Endothelial cell of umbilical vein (primary cell): ENCODE measurements around the gene LIMCH1. TPM values are rescaled to one million over a fixed set of nuclear protein-coding genes. Genes with fewer than 3 reads are reported as not detected.
A peak's percentile ranks its signal among the peaks of the same experiment; 100 is the strongest.
"Not testable (repeated sequence)": the region's sequence is repeated elsewhere in the genome, so short reads cannot be mapped to it uniquely, and the experiment has no call there.

Source experiments
- BruUV-seq: library from RNA; stranded (reverse); fragments of 400-500 nt; replicated peaks from 2 replicates; lab custom pipeline; 2021; lab: Mats Ljungman, UMichigan
- CTCF ChIA-PET: fragments of 300-600, 350-600 bp; sonication (Branson Sonifier 250); formaldehyde crosslinking; loops from one replicate; lab custom pipeline; 2021; ENCODE audit warnings: antibody characterized with exemption, inconsistent platforms; lab: Charles Lee
- POLR2A ChIA-PET: fragments of 300-600, 350-600 bp; sonication (Branson Sonifier 250); formaldehyde crosslinking; loops from one replicate; lab custom pipeline; 2021; ENCODE audit warnings: antibody characterized with exemption, inconsistent platforms; lab: Charles Lee
- DNase-seq: peaks from one replicate; pipeline ENCODE4 v3.0.0-alpha.2; 2011; ENCODE audit warnings: low read depth, low spot score
- FAIRE-seq: peaks from 2 replicates; lab custom pipeline; 2011; peaks lifted over from hg19 to GRCh38; lab: Jason Lieb, UNC
- H2AFZ ChIP-seq: 2 replicates; pipeline ENCODE4 v1.6.0; 2012; ENCODE audit warnings: low read depth, low read length, control low read depth, inconsistent platforms
- H3K27ac ChIP-seq: 2 replicates; pipeline ENCODE4 v1.5.1; 2011; ENCODE audit warnings: low read depth, mild to moderate bottlenecking, control low read depth, low read length, moderate library complexity; ENCODE audit not compliant: insufficient read depth
- H3K27me3 ChIP-seq, 2 experiments: 2 replicates each; pipeline versions ENCODE4 v1.6.0 to v1.6.1; 2011; ENCODE audit warnings: low read length in 2 of 2, mixed read lengths in 1 of 2; ENCODE audit not compliant: control insufficient read depth in 2 of 2, insufficient read depth in 2 of 2
- H3K36me3 ChIP-seq, 2 experiments: 2 replicates in 1 of 2; 3 replicates in 1 of 2; pipeline ENCODE4 v1.5.1; 2011; ENCODE audit warnings: low read length in 2 of 2, mild to moderate bottlenecking in 1 of 2, moderate library complexity in 1 of 2; ENCODE audit not compliant: control insufficient read depth in 2 of 2, insufficient read depth in 2 of 2; ENCODE audit errors: extremely low read depth in 1 of 2
- H3K4me1 ChIP-seq: 3 replicates; pipeline ENCODE4 v1.5.1; 2011; ENCODE audit warnings: mild to moderate bottlenecking, low read length; ENCODE audit not compliant: control insufficient read depth, insufficient read depth; ENCODE audit errors: extremely low read depth
- H3K4me2 ChIP-seq: 2 replicates; pipeline ENCODE4 v1.6.1; 2011; ENCODE audit warnings: low read length, control low read depth, mixed read lengths; ENCODE audit not compliant: insufficient read depth
- H3K4me3 ChIP-seq, 3 experiments: fragments of 200-600 bp in 1 of 3; sonication (generic), shearing (Covaris generic) in 1 of 3; replicated peaks in 1 of 3; 2 replicates each; pipeline ENCODE4 v1.5.1; 2011 to 2016; ENCODE audit warnings: control low read depth in 3 of 3, low read length in 3 of 3, mild to moderate bottlenecking in 2 of 3, inconsistent platforms in 1 of 3, low read depth in 1 of 3, moderate library complexity in 1 of 3; ENCODE audit not compliant: insufficient read depth in 1 of 3
- H3K79me2 ChIP-seq: 2 replicates; pipeline ENCODE4 v1.6.0; 2012; ENCODE audit warnings: low read length, inconsistent platforms; ENCODE audit not compliant: control insufficient read depth, insufficient read depth
- H3K9ac ChIP-seq: replicated peaks from 2 replicates; pipeline ENCODE3; 2011; ENCODE audit warnings: low read length, control low read depth; ENCODE audit not compliant: insufficient read depth; ENCODE audit errors: extremely low read depth
- H3K9me1 ChIP-seq: replicated peaks from 3 replicates; pipeline ENCODE4 v1.6.0; 2011; ENCODE audit warnings: mild to moderate bottlenecking, low read length; ENCODE audit not compliant: control insufficient read depth, insufficient read depth; ENCODE audit errors: extremely low read depth
- H3K9me3 ChIP-seq: replicated peaks from 2 replicates; pipeline ENCODE4 v1.5.1; 2012; ENCODE audit warnings: low read length, inconsistent platforms; ENCODE audit not compliant: control insufficient read depth, insufficient read depth
- H4K20me1 ChIP-seq: replicated peaks from 2 replicates; pipeline ENCODE3; 2011; ENCODE audit warnings: mild to moderate bottlenecking, low read length; ENCODE audit not compliant: control insufficient read depth, insufficient read depth; ENCODE audit errors: extremely low read depth
- FOS ChIP-seq: IDR thresholded peaks from 2 replicates; pipeline ENCODE4 v1.6.1; 2011; ENCODE audit warnings: mild to moderate bottlenecking, low read length, moderate library complexity, borderline replicate concordance; ENCODE audit not compliant: insufficient read depth
- JUN ChIP-seq: IDR thresholded peaks from 2 replicates; pipeline ENCODE4 v1.6.1; 2011; ENCODE audit warnings: borderline replicate concordance, low read depth; ENCODE audit not compliant: insufficient read length, insufficient read depth
- MYC ChIP-seq: IDR thresholded peaks from one replicate; pipeline ENCODE4 v1.6.1; 2011; ENCODE audit warnings: mild to moderate bottlenecking, low read depth, low read length
- dilution Hi-C: fragments of 300-500 bp; cut with MboI; formaldehyde crosslinking; loops from one replicate; pipeline ENCODE4 v1.15.0; 2019; ENCODE audit warnings: low sequenced_read_pairs; ENCODE audit not compliant: extremely low pct_ligation_motif_present
- intact Hi-C: fragments of 100-400 bp; cut with micrococcal nuclease; formaldehyde crosslinking; loops from one replicate; pipeline ENCODE4 v1.10.0; 2022
- polyA plus RNA-seq, 4 experiments: library from polyadenylated mRNA; depleted of rRNA in 3 of 4; stranded (reverse) in 3 of 4; unstranded in 1 of 4; fragments of >200 nt; gene quantifications; 2 replicates each; pipeline versions ENCODE4 v1.2.1 to v1.2.3, GENCODE V29; 2011 to 2012; ENCODE audit warnings: missing spikeins in 1 of 4
- total RNA-seq: library from RNA; stranded (reverse); gene quantifications from 2 replicates; pipeline ENCODE4 v1.2.3, GENCODE V29; 2021
- TF ChIP-seq, protein P1 (sequence below): IDR thresholded peaks from 2 replicates; pipeline ENCODE4 v1.6.1; 2011; ENCODE audit not compliant: insufficient read depth, insufficient read length

Gene LIMCH1
- total and polyA plus RNA-seq, 2 donors (not counting 3 experiments of a cell fraction or from before 2014, with no cell fraction given), result 14.3 to 32.8 TPM

DNA sequence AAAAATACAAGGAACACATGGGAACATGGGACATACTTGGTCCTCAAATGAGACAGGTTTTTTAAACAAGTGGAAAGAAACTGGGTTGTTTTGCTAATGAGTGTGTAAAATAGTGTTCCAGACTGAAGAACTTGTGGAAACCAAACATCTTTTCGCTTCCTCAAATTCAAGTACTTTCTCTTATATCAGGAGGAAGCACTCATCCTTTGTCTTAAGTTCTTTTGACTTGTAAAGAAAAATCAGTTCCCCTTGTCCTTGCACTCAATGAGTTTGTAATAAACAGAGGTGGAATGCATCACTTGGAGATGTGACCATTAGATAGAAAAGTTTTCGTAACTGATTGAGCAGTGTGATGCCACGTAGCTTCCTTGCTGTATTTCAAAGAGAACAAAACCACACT, 109.4 kb downstream of the LIMCH1 start:
- Histone ChIP-seq H3K9me1 (no peaks in the 10 kb centered on the region), H2AFZ (no peak overlapping the region), H3K36me3 (peaks cover 0 to 3% of the 10 kb centered on the region in 2 experiments), H3K9me3 (no peaks in the 10 kb centered on the region), H3K27ac (no peak overlapping the region), H3K4me1 (no peaks in the 10 kb centered on the region), H4K20me1 (no peaks in the 10 kb centered on the region), H3K27me3 (peaks cover 18 to 22% of the 10 kb centered on the region in 2 experiments), H3K4me3 (no peak overlapping the region), H3K79me2 (no peaks in the 10 kb centered on the region), H3K9ac (no peak overlapping the region), H3K4me2 (no peak overlapping the region)
- no TSS peak for BruUV-seq
- dilution Hi-C loops (no loop called here), intact Hi-C loops (loop anchor here (10.0 kb wide), 2 partner anchors 283 to 743 kb away; no protein-coding TSS in a partner anchor)
- ChIA-PET CTCF (interaction anchor here (0.5 to 8.3 kb wide), 6 partner anchors 10 to 365 kb away, joined by 3 to 212 read pairs (median 4); no protein-coding TSS in a partner anchor), POLR2A (no interaction called here)
- FAIRE-seq (peak; percentile 38), DNase-seq (no peak)
- no peak for TF ChIP-seq FOS
- no peak for TF ChIP-seq MYC
- TF ChIP-seq, protein P1, sequence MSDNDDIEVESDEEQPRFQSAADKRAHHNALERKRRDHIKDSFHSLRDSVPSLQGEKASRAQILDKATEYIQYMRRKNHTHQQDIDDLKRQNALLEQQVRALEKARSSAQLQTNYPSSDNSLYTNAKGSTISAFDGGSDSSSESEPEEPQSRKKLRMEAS, result no peak
- no peak for TF ChIP-seq JUN

DNA sequence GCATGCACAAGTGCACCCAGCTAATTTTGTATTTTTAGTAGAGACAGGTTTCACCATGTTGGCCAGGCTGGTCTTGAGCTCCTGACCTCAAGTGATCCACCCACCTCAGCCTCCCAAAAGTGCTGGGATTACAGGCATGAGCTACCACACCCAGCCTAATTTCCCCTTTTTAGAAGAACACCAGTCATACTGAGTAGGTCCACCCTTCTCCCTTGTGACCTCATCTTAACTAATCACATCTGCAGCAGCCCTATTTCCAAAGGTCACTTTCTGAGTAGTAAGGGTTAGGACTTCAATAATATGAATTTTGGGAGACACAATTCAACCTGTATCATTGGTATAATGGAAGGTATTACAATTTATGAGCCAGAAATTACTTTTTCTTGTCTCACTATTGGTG, 113.2 kb downstream of the LIMCH1 start:
- BruUV-seq, POLR2A ChIA-PET: not testable (repeated sequence)

More for the DNA sequence above, 113.2 kb downstream of the LIMCH1 start:
- H3K27ac ChIP-seq, H3K79me2 ChIP-seq, intact Hi-C loops, H3K4me2 ChIP-seq, H3K4me3 ChIP-seq, FAIRE-seq, H3K27me3 ChIP-seq, DNase-seq, H3K9me3 ChIP-seq, H3K36me3 ChIP-seq, H3K9me1 ChIP-seq, H3K4me1 ChIP-seq, H3K9ac ChIP-seq, H2AFZ ChIP-seq, dilution Hi-C loops, H4K20me1 ChIP-seq: not testable (repeated sequence)
- CTCF ChIA-PET, result interaction anchor here (0.6 to 3.8 kb wide), 3 partner anchors 11 to 370 kb away, joined by 3 to 20 read pairs (median 5); no protein-coding TSS in a partner anchor
